Measurements from ENCODE around the gene SLC26A9.

Gene SLC26A9

DNA sequence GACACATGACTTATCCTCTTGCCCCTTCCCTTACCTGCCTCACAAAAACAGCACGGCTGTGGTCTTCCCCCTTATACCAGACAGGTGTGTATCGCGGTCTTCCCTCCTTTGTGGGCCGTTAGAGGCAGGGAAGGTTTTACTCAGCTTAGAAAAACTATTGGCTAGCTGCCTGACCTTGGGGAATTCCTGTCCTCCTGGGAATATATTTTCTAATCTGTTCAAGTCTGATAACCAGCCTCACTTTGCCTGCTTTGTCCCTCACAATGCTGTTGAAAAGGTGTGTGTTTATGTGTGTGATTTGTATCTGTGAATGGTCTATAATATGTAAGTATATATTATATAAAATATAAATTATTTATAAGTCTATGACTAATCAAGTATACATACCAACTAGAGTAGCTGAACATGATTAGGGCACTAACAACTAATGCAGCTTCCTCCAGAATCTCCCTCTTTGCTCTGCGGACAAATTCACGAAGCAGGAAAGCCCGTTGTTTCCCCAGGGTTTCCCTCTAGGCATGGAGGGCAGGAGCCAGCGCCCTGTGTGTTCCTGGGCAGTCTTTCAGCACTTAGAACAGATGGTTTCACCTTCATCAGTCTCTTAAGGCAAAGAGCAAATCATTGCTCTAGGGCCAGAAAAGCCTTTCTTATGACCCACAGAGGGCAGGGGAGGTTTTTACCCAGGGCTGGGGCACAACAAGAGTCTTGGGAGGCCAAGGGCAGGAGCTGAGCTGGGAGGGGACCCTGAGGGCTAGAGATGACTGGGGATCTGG is 25.6 kb downstream of the SLC26A9 start:
- no peak for DNase-seq (ENCODE audit: low read depth)
- H3K4me3 ChIP-seq (ENCODE audit: low read depth, low read length), result no peak overlapping the region

DNA sequence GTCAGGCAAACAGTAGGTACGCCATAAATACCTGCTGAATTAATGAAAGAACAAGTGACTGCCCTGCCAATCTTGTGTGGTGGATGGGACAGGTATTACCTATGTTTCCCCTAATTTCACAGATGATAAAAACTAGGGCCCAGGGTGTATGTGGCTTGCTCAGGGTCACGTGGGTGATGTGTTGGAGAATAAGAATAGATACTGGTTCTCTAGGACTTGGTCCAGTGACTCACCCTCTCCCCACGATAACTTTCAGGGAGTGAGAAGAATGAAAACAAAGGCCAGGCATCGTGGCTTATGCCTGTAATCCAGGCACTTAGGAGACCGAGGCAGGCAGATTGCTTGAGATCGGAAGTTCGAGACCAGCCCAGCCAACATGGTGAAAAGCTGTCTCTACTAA is 26.7 kb downstream of the SLC26A9 start:
- TF ChIP-seq, protein P1, sequence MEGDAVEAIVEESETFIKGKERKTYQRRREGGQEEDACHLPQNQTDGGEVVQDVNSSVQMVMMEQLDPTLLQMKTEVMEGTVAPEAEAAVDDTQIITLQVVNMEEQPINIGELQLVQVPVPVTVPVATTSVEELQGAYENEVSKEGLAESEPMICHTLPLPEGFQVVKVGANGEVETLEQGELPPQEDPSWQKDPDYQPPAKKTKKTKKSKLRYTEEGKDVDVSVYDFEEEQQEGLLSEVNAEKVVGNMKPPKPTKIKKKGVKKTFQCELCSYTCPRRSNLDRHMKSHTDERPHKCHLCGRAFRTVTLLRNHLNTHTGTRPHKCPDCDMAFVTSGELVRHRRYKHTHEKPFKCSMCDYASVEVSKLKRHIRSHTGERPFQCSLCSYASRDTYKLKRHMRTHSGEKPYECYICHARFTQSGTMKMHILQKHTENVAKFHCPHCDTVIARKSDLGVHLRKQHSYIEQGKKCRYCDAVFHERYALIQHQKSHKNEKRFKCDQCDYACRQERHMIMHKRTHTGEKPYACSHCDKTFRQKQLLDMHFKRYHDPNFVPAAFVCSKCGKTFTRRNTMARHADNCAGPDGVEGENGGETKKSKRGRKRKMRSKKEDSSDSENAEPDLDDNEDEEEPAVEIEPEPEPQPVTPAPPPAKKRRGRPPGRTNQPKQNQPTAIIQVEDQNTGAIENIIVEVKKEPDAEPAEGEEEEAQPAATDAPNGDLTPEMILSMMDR (IDR thresholded peaks at IDR 0.05; ENCODE audit: low read depth, low read length, missing control alignments), result no peak

More for the DNA sequence above, 25.6 kb downstream of the SLC26A9 start:
- TF ChIP-seq, protein P1 (IDR thresholded peaks at IDR 0.05; ENCODE audit: low read depth, low read length, missing control alignments), result no peak

DNA sequence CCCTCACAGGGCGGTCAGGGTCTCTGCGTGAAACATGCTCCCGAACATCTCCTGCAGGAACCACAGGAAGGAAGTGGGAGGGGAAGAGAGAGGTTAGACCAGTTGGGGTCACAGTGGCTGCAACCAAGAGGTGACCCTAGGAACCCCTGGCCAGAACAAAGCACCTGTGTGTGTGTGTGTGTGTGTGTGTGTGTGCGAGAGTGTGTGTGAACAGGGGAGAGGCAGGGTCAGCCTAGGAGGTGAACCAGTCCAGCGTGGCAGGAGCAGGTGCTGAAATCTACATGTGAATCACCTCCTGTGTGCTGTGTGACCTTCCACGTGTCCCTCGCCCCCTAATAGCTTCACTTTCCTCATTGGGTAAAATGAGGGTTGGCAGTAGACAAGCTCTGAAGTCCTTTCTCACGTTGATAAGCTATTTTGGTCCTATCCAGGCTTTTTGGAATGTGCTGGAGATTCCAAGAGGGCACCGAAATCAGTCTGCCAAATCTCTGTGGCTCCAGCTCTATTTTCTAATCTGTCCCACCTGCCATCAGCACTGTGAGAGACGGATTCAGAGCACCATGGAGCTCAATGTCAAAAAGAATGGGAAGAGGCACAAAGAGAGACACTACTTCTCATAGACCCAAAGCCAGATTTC is 27.8 kb downstream of the SLC26A9 start:
- TF ChIP-seq, protein P1 (IDR thresholded peaks at IDR 0.05; ENCODE audit: low read depth, low read length, missing control alignments), result no peak
- no peak for DNase-seq (ENCODE audit: low read depth)
- no peak overlapping the region for H3K4me3 ChIP-seq (ENCODE audit: low read depth, low read length)

More for the DNA sequence above, 26.7 kb downstream of the SLC26A9 start:
- H3K4me3 ChIP-seq (ENCODE audit: low read depth, low read length), result no peak overlapping the region
- DNase-seq (ENCODE audit: low read depth), result no peak

DNA sequence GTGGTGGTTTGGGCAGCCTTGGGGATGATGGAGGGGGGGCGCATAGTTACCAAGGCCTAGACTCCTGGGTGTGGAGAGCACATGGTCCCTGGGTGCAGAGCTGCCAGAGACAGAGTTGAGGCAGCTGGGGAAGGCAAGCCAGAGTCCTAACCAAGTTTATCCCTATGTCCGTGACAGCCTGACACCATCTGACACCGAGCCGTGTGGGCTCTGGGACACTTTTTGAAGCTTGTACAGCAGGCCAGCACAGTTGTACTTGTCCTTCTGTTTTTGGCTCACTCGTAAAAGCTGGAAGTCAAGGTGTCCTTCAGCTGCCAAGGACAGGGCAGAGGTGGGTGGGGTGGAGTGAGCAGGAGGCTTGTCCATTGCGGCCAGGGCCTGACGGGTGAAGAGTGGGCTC is 28.5 kb downstream of the SLC26A9 start:
- TF ChIP-seq, protein P1 (IDR thresholded peaks at IDR 0.05; ENCODE audit: low read depth, low read length, missing control alignments), result no peak

DNA sequence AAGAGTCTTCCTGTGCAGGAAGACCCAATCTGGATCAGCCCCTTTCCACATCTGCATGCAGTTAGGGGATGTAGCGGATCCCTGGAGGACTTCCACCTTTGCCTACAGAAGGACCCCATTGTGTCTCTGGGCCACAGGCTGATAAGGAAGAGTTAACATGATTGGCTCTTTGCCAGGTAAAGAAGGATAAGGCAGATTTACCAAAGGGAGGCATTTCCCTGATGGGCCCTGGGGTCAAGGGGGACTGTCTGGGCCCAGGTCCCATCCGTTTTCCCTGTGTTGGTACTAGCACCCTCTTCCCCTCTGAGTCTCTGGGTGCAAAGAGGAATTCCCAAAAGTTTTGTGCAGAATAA is 29.1 kb downstream of the SLC26A9 start:
- TF ChIP-seq, protein P1 (IDR thresholded peaks at IDR 0.05; ENCODE audit: low read depth, low read length, missing control alignments), result no peak
- H3K4me3 ChIP-seq (ENCODE audit: low read depth, low read length), result no peak overlapping the region
- no peak for DNase-seq (ENCODE audit: low read depth)

More for the DNA sequence above, 28.5 kb downstream of the SLC26A9 start:
- no peak for DNase-seq (ENCODE audit: low read depth)
- H3K4me3 ChIP-seq (ENCODE audit: low read depth, low read length), result no peak overlapping the region

DNA sequence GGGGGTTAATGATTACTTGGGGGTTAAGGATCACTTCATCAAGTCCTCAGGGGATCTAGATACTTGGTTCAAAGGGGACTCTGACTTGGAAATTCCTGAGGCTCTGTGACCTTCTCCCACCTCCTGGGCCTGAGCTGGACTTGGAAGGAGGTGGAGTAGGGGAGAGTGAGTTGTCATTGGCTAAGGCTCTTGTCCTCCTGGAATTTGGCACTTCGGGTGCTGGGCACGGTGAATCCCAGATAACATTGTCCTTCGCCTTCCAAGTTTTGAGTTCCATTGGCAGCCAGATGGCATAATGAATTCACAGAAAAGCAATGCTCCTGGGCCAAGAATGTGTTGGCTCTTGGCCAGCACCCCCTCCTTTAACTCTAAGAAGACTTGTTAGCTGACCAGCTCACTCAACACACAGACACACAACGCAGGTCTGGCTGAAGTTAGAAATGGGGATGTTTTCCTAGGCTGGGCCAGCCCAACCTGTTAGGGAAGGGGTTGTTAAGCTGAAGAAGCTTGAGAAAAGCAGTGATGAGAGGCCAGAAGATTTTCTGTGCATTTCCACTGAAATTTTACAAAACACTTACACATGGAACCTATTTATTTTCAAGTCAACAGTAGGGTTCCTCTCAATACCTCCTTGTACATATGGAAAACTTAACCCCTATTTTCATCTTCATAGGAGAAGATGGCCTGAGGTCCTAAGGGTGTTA is 29.7 kb downstream of the SLC26A9 start:
- TF ChIP-seq, protein P1 (IDR thresholded peaks at IDR 0.05; ENCODE audit: low read depth, low read length, missing control alignments), result no peak
- no peak overlapping the region for H3K4me3 ChIP-seq (ENCODE audit: low read depth, low read length)
- no peak for DNase-seq (ENCODE audit: low read depth)

All from GM12864 (cell line).